Gastroesophageal sphincter (tissue), 3 donors: ENCODE data around the gene KRT32.

Source experiments
- CTCF ChIP-seq, 4 experiments: fragments of 200-600 bp in 2 of 4; fragments of 450-650 bp in 2 of 4; sonication (generic) in 1 of 4; IDR thresholded peaks; one replicate each; pipeline ENCODE4 v1.5.1; 2017 to 2019; ENCODE audit warnings: antibody characterized with exemption in 4 of 4, mild to moderate bottlenecking in 2 of 4, moderate library complexity in 2 of 4
- POLR2A ChIP-seq, 2 donors: fragments of 450-650 bp; IDR thresholded peaks; one replicate each; pipeline ENCODE4 v1.6.1; 2017; ENCODE audit warnings: antibody characterized with exemption in 2 of 2, mild to moderate bottlenecking in 2 of 2, moderate library complexity in 1 of 2

GRCh38 chr17:41513168-41513547 is 46.0 kb upstream of the KRT32 start:
- TF ChIP-seq CTCF (IDR thresholded peaks at IDR 0.05) = no peak
- TF ChIP-seq POLR2A (IDR thresholded peaks at IDR 0.05) = no peak
